HFFc6 (cell line): ENCODE data around the gene UBASH3A. TPM values are rescaled to one million over a fixed set of nuclear protein-coding genes. Genes with fewer than 3 reads are reported as not detected.

Experiments
- DNase-seq: peaks from one replicate; pipeline ENCODE4 v3.0.0-alpha.2; 2018
- H3K27ac Mint-ChIP-seq: 2 replicates; pipeline ENCODE4 v1.8.0; 2020; ENCODE audit warnings: mild to moderate bottlenecking, mixed read lengths
- H3K27me3 Mint-ChIP-seq: 2 replicates; pipeline ENCODE4 v1.8.0; 2021; ENCODE audit warnings: mild to moderate bottlenecking, moderate library complexity, mixed read lengths; ENCODE audit not compliant: insufficient read depth
- H3K36me3 Mint-ChIP-seq: 2 replicates; pipeline ENCODE4 v1.8.0; 2021; ENCODE audit warnings: low read depth, mixed read lengths
- H3K4me1 Mint-ChIP-seq: 2 replicates; pipeline ENCODE4 v1.8.0; 2020; ENCODE audit warnings: low read depth, mixed read lengths
- H3K4me3 Mint-ChIP-seq: 2 replicates; pipeline ENCODE4 v1.8.0; 2020; ENCODE audit warnings: mild to moderate bottlenecking, moderate library complexity, mixed read lengths
- H3K9me3 Mint-ChIP-seq: 2 replicates; pipeline ENCODE4 v1.8.0; 2020; ENCODE audit warnings: mild to moderate bottlenecking, mixed read lengths
- total RNA-seq, 6 experiments: library from RNA; stranded (reverse); fragmentation: NEBNext Ultra II Directional; extraction: Animal tissue kit (Norgen Biotek cat#: 25700); gene quantifications; 2 replicates in 1 of 6; 3 replicates in 5 of 6; pipeline ENCODE4 v1.2.3, GENCODE V29; 2021
- TF ChIP-seq, protein P1 (sequence below): fragments of 200-600 bp; sonication (generic); IDR thresholded peaks from 2 replicates; pipeline ENCODE4 v1.5.0; 2021; ENCODE audit warnings: antibody characterized with exemption, mild to moderate bottlenecking

The UBASH3A gene
- total RNA-seq, 6 experiments from 2014 or later, result not detected

- Mint-ChIP-seq H3K9me3 (peaks cover 29% of the 10 kb centered on the region), H3K27ac (no peak overlapping the region)
- TF ChIP-seq, protein P1, sequence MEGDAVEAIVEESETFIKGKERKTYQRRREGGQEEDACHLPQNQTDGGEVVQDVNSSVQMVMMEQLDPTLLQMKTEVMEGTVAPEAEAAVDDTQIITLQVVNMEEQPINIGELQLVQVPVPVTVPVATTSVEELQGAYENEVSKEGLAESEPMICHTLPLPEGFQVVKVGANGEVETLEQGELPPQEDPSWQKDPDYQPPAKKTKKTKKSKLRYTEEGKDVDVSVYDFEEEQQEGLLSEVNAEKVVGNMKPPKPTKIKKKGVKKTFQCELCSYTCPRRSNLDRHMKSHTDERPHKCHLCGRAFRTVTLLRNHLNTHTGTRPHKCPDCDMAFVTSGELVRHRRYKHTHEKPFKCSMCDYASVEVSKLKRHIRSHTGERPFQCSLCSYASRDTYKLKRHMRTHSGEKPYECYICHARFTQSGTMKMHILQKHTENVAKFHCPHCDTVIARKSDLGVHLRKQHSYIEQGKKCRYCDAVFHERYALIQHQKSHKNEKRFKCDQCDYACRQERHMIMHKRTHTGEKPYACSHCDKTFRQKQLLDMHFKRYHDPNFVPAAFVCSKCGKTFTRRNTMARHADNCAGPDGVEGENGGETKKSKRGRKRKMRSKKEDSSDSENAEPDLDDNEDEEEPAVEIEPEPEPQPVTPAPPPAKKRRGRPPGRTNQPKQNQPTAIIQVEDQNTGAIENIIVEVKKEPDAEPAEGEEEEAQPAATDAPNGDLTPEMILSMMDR, result no peak
These were observed 86.3 kb downstream of the UBASH3A start for GRCh38 chr21:42489991-42490390.

GRCh38 chr21:42490720-42491119, 87.0 kb downstream of the UBASH3A start:
- H3K9me3 Mint-ChIP-seq, result peaks cover 29% of the 10 kb centered on the region
- no peak for DNase-seq
- no peak overlapping the region for H3K4me3 Mint-ChIP-seq
- H3K27me3 Mint-ChIP-seq, result peaks cover 12% of the 10 kb centered on the region
- no peak overlapping the region for H3K27ac Mint-ChIP-seq
- TF ChIP-seq, protein P1, result no peak
- no peaks in the 10 kb centered on the region for H3K36me3 Mint-ChIP-seq
- peaks cover 4% of the 10 kb centered on the region; the same call in 1 of the 2 replicates for H3K4me1 Mint-ChIP-seq

More at GRCh38 chr21:42489991-42490390, 86.3 kb downstream of the UBASH3A start:
- Mint-ChIP-seq H3K27me3 (peaks cover 11% of the 10 kb centered on the region), H3K4me1 (no peaks in the 10 kb centered on the region), H3K4me3 (no peak overlapping the region), H3K36me3 (no peaks in the 10 kb centered on the region)
- DNase-seq, result no peak

GRCh38 chr21:42491328-42491727, 87.6 kb downstream of the UBASH3A start:
- peaks cover 6% of the 10 kb centered on the region; the same call in 1 of the 2 replicates for H3K4me1 Mint-ChIP-seq

GRCh38 chr21:42492201-42492600, 88.5 kb downstream of the UBASH3A start:
- Mint-ChIP-seq H3K27ac (no peak overlapping the region), H3K4me3 (no peak overlapping the region), H3K9me3 (peaks cover 25% of the 10 kb centered on the region), H3K27me3 (peaks cover 20% of the 10 kb centered on the region), H3K36me3 (no peaks in the 10 kb centered on the region), H3K4me1 (peaks cover 13% of the 10 kb centered on the region)
- TF ChIP-seq, protein P1, result no peak
- no peak for DNase-seq

More at GRCh38 chr21:42491328-42491727, 87.6 kb downstream of the UBASH3A start:
- Mint-ChIP-seq H3K36me3 (no peaks in the 10 kb centered on the region), H3K27me3 (peaks cover 15% of the 10 kb centered on the region), H3K4me3 (no peak overlapping the region), H3K9me3 (peaks cover 29% of the 10 kb centered on the region), H3K27ac (no peak overlapping the region)
- no peak for DNase-seq
- TF ChIP-seq, protein P1, result no peak

GRCh38 chr21:42493109-42494060, 89.7 kb downstream of the UBASH3A start:
- H3K36me3 Mint-ChIP-seq, result no peaks in the 10 kb centered on the region
- TF ChIP-seq, protein P1, result no peak
- H3K27me3 Mint-ChIP-seq, result peaks cover 20% of the 10 kb centered on the region
- peaks cover 18% of the 10 kb centered on the region for H3K9me3 Mint-ChIP-seq
- no peak overlapping the region for H3K4me3 Mint-ChIP-seq
- H3K27ac Mint-ChIP-seq, result no peak overlapping the region
- H3K4me1 Mint-ChIP-seq, result peaks cover 13% of the 10 kb centered on the region
- DNase-seq, result no peak
